ENCODE results near the gene STK32B.

DNA sequence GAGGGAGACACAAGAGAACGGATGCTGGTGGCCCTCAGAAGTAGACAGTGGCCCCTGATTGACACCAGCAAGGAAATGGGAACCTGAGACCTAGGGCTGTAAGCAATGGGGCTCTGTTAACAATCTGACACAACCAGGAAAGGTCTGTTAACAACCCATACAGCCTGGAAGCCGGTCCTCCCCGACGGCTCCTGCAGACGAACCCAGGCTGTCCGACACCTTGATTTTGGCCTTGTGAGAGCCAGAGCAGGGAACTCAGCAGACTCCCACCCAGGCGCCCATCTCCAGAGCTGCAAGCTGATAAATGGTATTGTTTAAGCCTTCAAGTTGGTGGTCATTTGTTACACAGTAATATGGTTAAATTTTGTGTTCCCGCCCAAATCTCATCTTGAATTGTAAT is 21.8 kb upstream of the STK32B start:
- no peak for TF ChIP-seq CTCF (IDR thresholded peaks at IDR 0.05)
- TF ChIP-seq POLR2A (IDR thresholded peaks at IDR 0.05): no peak
- no peak for TF ChIP-seq EP300 (IDR thresholded peaks at IDR 0.05)
